B cell (primary cell): Measurements from ENCODE around the gene AWAT1. TPM values are rescaled to one million over a fixed set of nuclear protein-coding genes. Genes with fewer than 3 reads are reported as not detected.

Source experiments
- ATAC-seq: fragments of 200-7000 bp; cut with Tn5 transposase; one replicate; pipeline ENCODE4 v1.10.0; 2021; ENCODE audit warnings: low read depth, mild to moderate bottlenecking, moderate number of reproducible peaks, moderate library complexity
- CTCF ChIA-PET: fragments of 350-600 bp; sonication (Branson Sonifier 250); formaldehyde crosslinking; loops from one replicate; lab custom pipeline; 2021; ENCODE audit warnings: antibody characterized with exemption, inconsistent platforms; lab: Charles Lee
- POLR2A ChIA-PET: fragments of 350-600 bp; sonication (Branson Sonifier 250); formaldehyde crosslinking; loops from one replicate; lab custom pipeline; 2021; ENCODE audit warnings: antibody characterized with exemption; lab: Charles Lee
- DNase-seq: peaks from one replicate; pipeline ENCODE4 v3.0.0; 2013
- H2AFZ ChIP-seq: 2 replicates; pipeline ENCODE4 v1.6.1; 2012; ENCODE audit warnings: mild to moderate bottlenecking, low read depth, low read length; ENCODE audit not compliant: insufficient read depth, poor library complexity, severe bottlenecking
- H3K27ac ChIP-seq, 2 donors: 1 replicate in 1 of 2; 2 replicates in 1 of 2; pipeline ENCODE4 v1.5.1; 2012 to 2013; ENCODE audit warnings: low read length in 2 of 2, mild to moderate bottlenecking in 2 of 2, moderate library complexity in 1 of 2
- H3K27me3 ChIP-seq, 4 experiments: fragments of 200-600 bp in 1 of 4; sonication (generic) in 1 of 4; replicated peaks in 1 of 4; 1 replicate in 2 of 4; 2 replicates in 2 of 4; pipeline versions ENCODE4 v1.6.1 to v1.7.0; 2013 to 2016; ENCODE audit warnings: low read length in 3 of 4, mild to moderate bottlenecking in 2 of 4, mixed read lengths in 1 of 4, moderate library complexity in 1 of 4; ENCODE audit not compliant: insufficient read depth in 4 of 4, control insufficient read depth in 3 of 4; ENCODE audit errors: control extremely low read depth in 1 of 4
- H3K36me3 ChIP-seq, 2 experiments: replicated peaks in 1 of 2; 1 replicate in 1 of 2; 2 replicates in 1 of 2; pipeline versions ENCODE4 v1.6.1 to v1.7.1; 2013; ENCODE audit warnings: low read length in 1 of 2; ENCODE audit not compliant: insufficient read depth in 2 of 2, control insufficient read depth in 1 of 2; ENCODE audit errors: control extremely low read depth in 1 of 2, extremely low read depth in 1 of 2
- H3K4me1 ChIP-seq, 2 donors: fragments of 200-600 bp in 1 of 2; sonication (generic) in 1 of 2; 1 replicate in 1 of 2; 2 replicates in 1 of 2; pipeline versions ENCODE4 v1.5.1 to v1.6.1; 2013 to 2017; ENCODE audit warnings: low read length in 2 of 2; ENCODE audit not compliant: control insufficient read depth in 2 of 2, insufficient read depth in 2 of 2
- H3K4me2 ChIP-seq: replicated peaks from 2 replicates; pipeline ENCODE3; 2012; ENCODE audit warnings: mild to moderate bottlenecking, low read depth, low read length; ENCODE audit not compliant: poor library complexity, severe bottlenecking
- H3K4me3 ChIP-seq, 5 experiments: fragments of 200-600 bp in 1 of 5; sonication (generic) in 1 of 5; 1 replicate in 3 of 5; 2 replicates in 2 of 5; pipeline versions ENCODE4 v1.5.1 to v1.7.0; 2011 to 2016; ENCODE audit warnings: low read length in 4 of 5, mild to moderate bottlenecking in 4 of 5, low read depth in 2 of 5, control low read depth in 1 of 5, moderate library complexity in 1 of 5; ENCODE audit not compliant: insufficient read depth in 1 of 5; ENCODE audit errors: control extremely low read depth in 1 of 5, extremely low read depth in 1 of 5
- H3K79me2 ChIP-seq: fragments of 200-600 bp; sonication (generic); one replicate; pipeline ENCODE4 v1.6.0; 2016; ENCODE audit warnings: low read length; ENCODE audit not compliant: control insufficient read depth, insufficient read depth
- H3K9ac ChIP-seq: fragments of 200-600 bp; sonication (generic); 2 replicates; pipeline ENCODE4 v1.6.1; 2017; ENCODE audit warnings: mild to moderate bottlenecking, low read length, moderate library complexity
- H3K9me3 ChIP-seq, 3 donors: one replicate each; pipeline versions ENCODE4 v1.6.1 to v1.7.1; 2013; ENCODE audit warnings: low read length in 2 of 3; ENCODE audit not compliant: control insufficient read depth in 2 of 3, insufficient read depth in 1 of 3; ENCODE audit errors: control extremely low read depth in 1 of 3
- H4K20me1 ChIP-seq: 2 replicates; pipeline ENCODE4 v1.6.0; 2012; ENCODE audit warnings: mild to moderate bottlenecking, low read length; ENCODE audit not compliant: insufficient read depth, control insufficient read depth, poor library complexity, severe bottlenecking
- H3K27ac Mint-ChIP-seq: one replicate; pipeline ENCODE4 v1.8.0; 2021; ENCODE audit warnings: mixed read lengths
- H3K27me3 Mint-ChIP-seq: one replicate; pipeline ENCODE4 v1.8.0; 2021; ENCODE audit warnings: mixed read lengths
- H3K4me1 Mint-ChIP-seq: one replicate; pipeline ENCODE4 v1.8.0; 2021; ENCODE audit warnings: mixed read lengths
- H3K4me3 Mint-ChIP-seq: one replicate; pipeline ENCODE4 v1.8.0; 2021; ENCODE audit warnings: mixed read lengths
- H3K9me3 Mint-ChIP-seq: one replicate; pipeline ENCODE4 v1.8.0; 2022; ENCODE audit warnings: mixed read lengths; ENCODE audit not compliant: insufficient read depth
- EZH2 ChIP-seq: IDR thresholded peaks from 2 replicates; pipeline ENCODE4 v1.6.1; 2012; ENCODE audit warnings: borderline replicate concordance, low read depth, mild to moderate bottlenecking, moderate library complexity, low read length; ENCODE audit not compliant: insufficient read depth, poor library complexity, severe bottlenecking
- WGBS: methylation state at CpG from one replicate; pipeline ENCODE4 v1.1.5; 2013; ENCODE audit warnings: missing lambda C conversion rate; ENCODE audit not compliant: insufficient coverage; 5-methylcytosine and 5-hydroxymethylcytosine counted together
- intact Hi-C: fragments of 100-400 bp; cut with micrococcal nuclease; formaldehyde crosslinking; loops from one replicate; pipeline ENCODE4 v1.10.0; 2022
- polyA plus RNA-seq: library from polyadenylated mRNA; depleted of rRNA; stranded (reverse); fragments of >200 nt; gene quantifications from 2 replicates; pipeline ENCODE4 v1.2.3, GENCODE V29; 2012
- total RNA-seq, 2 donors: library from RNA; stranded (reverse); fragments of 120-200 nt in 1 of 2; gene quantifications; 1 replicate in 1 of 2; 2 replicates in 1 of 2; pipeline versions ENCODE4 v1.2.3 to v1.2.4, GENCODE V29; 2013 to 2022
- TF ChIP-seq, protein P1 (sequence below): fragments of 200-600 bp; IDR thresholded peaks from one replicate; pipeline ENCODE4 v1.8.0; 2022; ENCODE audit warnings: antibody characterized with exemption, mild to moderate bottlenecking

AWAT1 gene
- total and polyA plus RNA-seq, 2 donors (not counting 1 experiment from before 2014, with no cell fraction given): not detected

DNA sequence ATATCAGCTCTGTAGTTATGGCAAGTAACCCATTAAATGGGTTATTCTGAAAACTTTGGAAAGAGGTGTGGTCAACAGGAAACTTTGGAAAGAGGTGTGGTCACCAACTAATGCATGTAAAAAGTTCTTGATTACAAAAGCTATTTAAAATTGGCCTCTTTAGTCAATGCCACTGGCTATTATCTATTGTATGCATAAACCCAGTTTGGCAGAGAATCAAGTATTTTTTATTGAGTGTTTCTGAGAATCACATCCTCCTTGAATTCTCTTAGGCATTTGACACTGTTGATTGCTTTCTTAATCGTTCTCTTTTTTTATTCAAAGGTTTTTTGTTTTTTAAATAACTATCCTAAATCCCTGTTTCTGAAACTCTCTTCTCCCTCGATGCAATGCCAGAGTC is 18.0 kb downstream of the AWAT1 start:
- Mint-ChIP-seq H3K4me1 (no peaks in the 10 kb centered on the region), H3K27me3 (no peaks in the 10 kb centered on the region), H3K27ac (no peak overlapping the region), H3K9me3 (no peaks in the 10 kb centered on the region), H3K4me3 (no peak overlapping the region)
- H3K36me3 ChIP-seq: no peaks in the 10 kb centered on the region
- H3K9me3 ChIP-seq: no peaks in the 10 kb centered on the region
- WGBS: 83% methylated on average over 1 of the region's 2 CpGs
- no peak overlapping the region for H3K27ac ChIP-seq
- H3K4me3 ChIP-seq: no peak overlapping the region
- no peaks in the 10 kb centered on the region for H3K79me2 ChIP-seq
- intact Hi-C loops: no loop called here
- no peak overlapping the region for H3K9ac ChIP-seq
- no peaks in the 10 kb centered on the region for H3K4me1 ChIP-seq
- H3K4me2 ChIP-seq: no peak overlapping the region
- H4K20me1 ChIP-seq: no peaks in the 10 kb centered on the region
- POLR2A ChIA-PET: no interaction called here
- ATAC-seq: no peak
- TF ChIP-seq EZH2: no peak
- TF ChIP-seq, protein P1, sequence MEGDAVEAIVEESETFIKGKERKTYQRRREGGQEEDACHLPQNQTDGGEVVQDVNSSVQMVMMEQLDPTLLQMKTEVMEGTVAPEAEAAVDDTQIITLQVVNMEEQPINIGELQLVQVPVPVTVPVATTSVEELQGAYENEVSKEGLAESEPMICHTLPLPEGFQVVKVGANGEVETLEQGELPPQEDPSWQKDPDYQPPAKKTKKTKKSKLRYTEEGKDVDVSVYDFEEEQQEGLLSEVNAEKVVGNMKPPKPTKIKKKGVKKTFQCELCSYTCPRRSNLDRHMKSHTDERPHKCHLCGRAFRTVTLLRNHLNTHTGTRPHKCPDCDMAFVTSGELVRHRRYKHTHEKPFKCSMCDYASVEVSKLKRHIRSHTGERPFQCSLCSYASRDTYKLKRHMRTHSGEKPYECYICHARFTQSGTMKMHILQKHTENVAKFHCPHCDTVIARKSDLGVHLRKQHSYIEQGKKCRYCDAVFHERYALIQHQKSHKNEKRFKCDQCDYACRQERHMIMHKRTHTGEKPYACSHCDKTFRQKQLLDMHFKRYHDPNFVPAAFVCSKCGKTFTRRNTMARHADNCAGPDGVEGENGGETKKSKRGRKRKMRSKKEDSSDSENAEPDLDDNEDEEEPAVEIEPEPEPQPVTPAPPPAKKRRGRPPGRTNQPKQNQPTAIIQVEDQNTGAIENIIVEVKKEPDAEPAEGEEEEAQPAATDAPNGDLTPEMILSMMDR: no peak
- H2AFZ ChIP-seq: no peak overlapping the region
- CTCF ChIA-PET: no interaction called here
- no peak for DNase-seq
- no peaks in the 10 kb centered on the region for H3K27me3 ChIP-seq

GRCh38 chrX:70253377-70254062 is 19.1 kb downstream of the AWAT1 start:
- Mint-ChIP-seq H3K4me3 (no peak overlapping the region), H3K27me3 (no peaks in the 10 kb centered on the region), H3K9me3 (no peaks in the 10 kb centered on the region), H3K4me1 (no peaks in the 10 kb centered on the region), H3K27ac (no peak overlapping the region)
- no peaks in the 10 kb centered on the region for H4K20me1 ChIP-seq
- no peaks in the 10 kb centered on the region for H3K4me1 ChIP-seq
- H3K36me3 ChIP-seq: no peaks in the 10 kb centered on the region
- ATAC-seq (no peak), DNase-seq (no peak)
- no peaks in the 10 kb centered on the region for H3K9me3 ChIP-seq
- no CpG with 5 or more reads among the region's 3 CpGs for whole genome bisulfite sequencing
- no peak overlapping the region for H3K9ac ChIP-seq
- no peak overlapping the region for H3K4me2 ChIP-seq
- no peak overlapping the region for H3K27ac ChIP-seq
- H2AFZ ChIP-seq: no peak overlapping the region
- POLR2A ChIA-PET: no interaction called here
- intact Hi-C loops: no loop called here
- H3K79me2 ChIP-seq: no peaks in the 10 kb centered on the region
- CTCF ChIA-PET: no interaction called here
- no peaks in the 10 kb centered on the region for H3K27me3 ChIP-seq
- no peak overlapping the region for H3K4me3 ChIP-seq
- TF ChIP-seq EZH2: no peak
- TF ChIP-seq, protein P1: no peak
